Vagina (tissue), 2 donors: ENCODE measurements around the gene TK2.

Experiments used
- CTCF ChIP-seq, 3 experiments: fragments of 450-650 bp in 2 of 3; fragments of 200-600 bp in 1 of 3; sonication (generic) in 1 of 3; IDR thresholded peaks; one replicate each; pipeline ENCODE4 v1.5.1; 2017 to 2019; ENCODE audit warnings: antibody characterized with exemption in 3 of 3, mild to moderate bottlenecking in 2 of 3, moderate library complexity in 2 of 3
- POLR2A ChIP-seq, 2 donors: fragments of 450-650 bp; IDR thresholded peaks; one replicate each; pipeline ENCODE4 v1.6.1; 2017; ENCODE audit warnings: antibody characterized with exemption in 2 of 2, mild to moderate bottlenecking in 2 of 2, moderate library complexity in 2 of 2
- POLR2AphosphoS5 ChIP-seq, 2 donors: sonication (generic); formaldehyde crosslinking; IDR thresholded peaks; one replicate each; pipeline ENCODE4 v1.9.0; 2017; ENCODE audit warnings: antibody characterized with exemption in 2 of 2, mild to moderate bottlenecking in 2 of 2, low read depth in 1 of 2; ENCODE audit not compliant: insufficient read depth in 1 of 2

DNA sequence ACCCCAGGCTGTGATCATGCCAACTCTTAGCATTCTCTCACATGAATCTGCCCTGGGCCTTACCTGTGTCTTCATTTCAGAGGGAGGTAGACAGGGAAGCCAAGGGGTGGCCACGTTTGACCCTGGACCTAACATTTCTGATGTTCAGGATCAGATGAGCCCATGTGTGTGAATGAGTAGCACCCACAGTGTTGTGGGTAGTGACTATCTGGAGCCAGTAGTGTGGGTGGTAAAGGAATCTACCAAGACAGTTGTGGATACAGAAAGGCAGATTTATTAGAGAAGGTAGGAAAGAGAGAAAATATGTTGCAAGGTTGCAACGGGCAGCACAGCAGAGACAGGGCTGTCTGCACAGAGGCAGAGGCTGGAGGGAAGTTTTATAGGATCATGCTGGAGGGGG, 60.5 kb downstream of the TK2 start:
- TF ChIP-seq CTCF (IDR thresholded peaks at IDR 0.05) (no peak), POLR2A (IDR thresholded peaks at IDR 0.05) (no peak), POLR2AphosphoS5 (IDR thresholded peaks at IDR 0.05; ENCODE audit: insufficient read depth in 1 of 2, low read depth in 1 of 2) (no peak)
